ENCODE data around the gene RGS3.

- TF ChIP-seq CTCF (IDR thresholded peaks at IDR 0.05; ENCODE audit: insufficient read depth, low read depth, low read length): no peak
- no peak for TF ChIP-seq EZH2 (IDR thresholded peaks at IDR 0.05; ENCODE audit: insufficient read depth, low read length)
These were observed 165.1 kb downstream of the RGS3 start for GRCh38 chr9:113628621-113629020.

Data from astrocyte (in vitro differentiated cells and primary cell).